ENCODE measurements around the gene SLCO4C1. TPM values are rescaled to one million over a fixed set of nuclear protein-coding genes. Genes with fewer than 3 reads are reported as not detected.

SLCO4C1 gene
- total and polyA plus RNA-seq, 2 of the 13 experiments (the other 11 are each of a cell fraction or from before 2014, with no cell fraction given) = 1.3 to 7.8 TPM

DNA sequence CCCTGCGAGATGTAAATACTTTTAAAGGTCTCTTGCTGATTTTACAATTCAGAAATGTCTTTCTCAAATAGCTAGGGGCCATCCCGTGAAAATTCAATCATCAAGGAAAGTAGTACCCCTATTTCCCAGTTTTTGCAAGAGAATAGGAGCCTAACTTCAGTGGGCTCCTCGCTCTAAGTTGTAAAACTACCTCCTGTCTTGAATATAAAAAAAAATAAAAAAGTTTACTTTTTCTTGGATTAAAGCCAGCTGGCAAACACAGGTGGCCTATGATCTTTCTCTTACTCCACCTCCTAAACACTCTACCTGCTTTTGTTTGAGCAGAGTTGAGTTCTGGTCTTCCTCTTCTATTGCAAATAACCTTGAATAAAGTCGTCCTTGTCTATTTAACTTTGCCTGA is 79.4 kb downstream of the SLCO4C1 start (continued):
- TF ChIP-seq ZNF614 (CRISPR knock-in tag; IDR thresholded peaks at IDR 0.05; ENCODE audit: borderline replicate concordance) (no peak), RXRB (CRISPR knock-in tag; IDR thresholded peaks at IDR 0.05; ENCODE audit: borderline replicate concordance) (peak; percentile 49; the same call in 1 of the 2 replicates), POGZ (CRISPR knock-in tag; IDR thresholded peaks at IDR 0.05) (0 out of 2 replicates have a peak, but pooled peaks have one; percentile 24), RCOR2 (CRISPR knock-in tag; IDR thresholded peaks at IDR 0.05) (0 out of 2 replicates have a peak, but pooled peaks have one; percentile 13), TBX3 (IDR thresholded peaks at IDR 0.05; ENCODE audit: borderline replicate concordance) (0 out of 2 replicates have a peak, but pooled peaks have one; percentile 24), CREB1 (IDR thresholded peaks at IDR 0.05) (no peak), CREB1 (CRISPR knock-in tag; IDR thresholded peaks at IDR 0.05) (peak; percentile 18; the same call in 1 of the 2 replicates), ZNF850 (CRISPR knock-in tag; conservative IDR thresholded peaks at IDR 0.05) (no peak), BORCS8-MEF2B (CRISPR knock-in tag; IDR thresholded peaks at IDR 0.05) (no peak), HMG20B (CRISPR knock-in tag; conservative IDR thresholded peaks at IDR 0.05) (0 out of 2 replicates have a peak, but pooled peaks have one; percentile 41), MZF1 (CRISPR knock-in tag; IDR thresholded peaks at IDR 0.05; ENCODE audit: borderline replicate concordance) (no peak), SALL2 (CRISPR knock-in tag; IDR thresholded peaks at IDR 0.05) (no peak), NFIC (IDR thresholded peaks at IDR 0.05; ENCODE audit: low read length) (peak; percentile 97), SMAD3 (CRISPR knock-in tag; IDR thresholded peaks at IDR 0.05) (0 out of 2 replicates have a peak, but pooled peaks have one; percentile 21), NKX3-1 (CRISPR knock-in tag; IDR thresholded peaks at IDR 0.05) (peak; percentile 58; the same call in 1 of the 2 replicates), CEBPG (CRISPR knock-in tag; IDR thresholded peaks at IDR 0.05) (peak; percentile 52)
- TF ChIP-seq, protein P1, sequence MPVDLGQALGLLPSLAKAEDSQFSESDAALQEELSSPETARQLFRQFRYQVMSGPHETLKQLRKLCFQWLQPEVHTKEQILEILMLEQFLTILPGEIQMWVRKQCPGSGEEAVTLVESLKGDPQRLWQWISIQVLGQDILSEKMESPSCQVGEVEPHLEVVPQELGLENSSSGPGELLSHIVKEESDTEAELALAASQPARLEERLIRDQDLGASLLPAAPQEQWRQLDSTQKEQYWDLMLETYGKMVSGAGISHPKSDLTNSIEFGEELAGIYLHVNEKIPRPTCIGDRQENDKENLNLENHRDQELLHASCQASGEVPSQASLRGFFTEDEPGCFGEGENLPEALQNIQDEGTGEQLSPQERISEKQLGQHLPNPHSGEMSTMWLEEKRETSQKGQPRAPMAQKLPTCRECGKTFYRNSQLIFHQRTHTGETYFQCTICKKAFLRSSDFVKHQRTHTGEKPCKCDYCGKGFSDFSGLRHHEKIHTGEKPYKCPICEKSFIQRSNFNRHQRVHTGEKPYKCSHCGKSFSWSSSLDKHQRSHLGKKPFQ (CRISPR knock-in tag; IDR thresholded peaks at IDR 0.05; ENCODE audit: insufficient replicate concordance) = no peak
- TF ChIP-seq, protein P2, sequence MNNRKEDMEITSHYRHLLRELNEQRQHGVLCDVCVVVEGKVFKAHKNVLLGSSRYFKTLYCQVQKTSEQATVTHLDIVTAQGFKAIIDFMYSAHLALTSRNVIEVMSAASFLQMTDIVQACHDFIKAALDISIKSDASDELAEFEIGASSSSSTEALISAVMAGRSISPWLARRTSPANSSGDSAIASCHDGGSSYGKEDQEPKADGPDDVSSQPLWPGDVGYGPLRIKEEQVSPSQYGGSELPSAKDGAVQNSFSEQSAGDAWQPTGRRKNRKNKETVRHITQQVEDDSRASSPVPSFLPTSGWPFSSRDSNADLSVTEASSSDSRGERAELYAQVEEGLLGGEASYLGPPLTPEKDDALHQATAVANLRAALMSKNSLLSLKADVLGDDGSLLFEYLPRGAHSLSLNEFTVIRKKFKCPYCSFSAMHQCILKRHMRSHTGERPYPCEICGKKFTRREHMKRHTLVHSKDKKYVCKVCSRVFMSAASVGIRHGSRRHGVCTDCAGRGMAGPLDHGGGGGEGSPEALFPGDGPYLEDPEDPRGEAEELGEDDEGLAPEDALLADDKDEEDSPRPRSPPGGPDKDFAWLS (CRISPR knock-in tag; IDR thresholded peaks at IDR 0.05; ENCODE audit: borderline replicate concordance) = no peak
- TF ChIP-seq, protein P3, sequence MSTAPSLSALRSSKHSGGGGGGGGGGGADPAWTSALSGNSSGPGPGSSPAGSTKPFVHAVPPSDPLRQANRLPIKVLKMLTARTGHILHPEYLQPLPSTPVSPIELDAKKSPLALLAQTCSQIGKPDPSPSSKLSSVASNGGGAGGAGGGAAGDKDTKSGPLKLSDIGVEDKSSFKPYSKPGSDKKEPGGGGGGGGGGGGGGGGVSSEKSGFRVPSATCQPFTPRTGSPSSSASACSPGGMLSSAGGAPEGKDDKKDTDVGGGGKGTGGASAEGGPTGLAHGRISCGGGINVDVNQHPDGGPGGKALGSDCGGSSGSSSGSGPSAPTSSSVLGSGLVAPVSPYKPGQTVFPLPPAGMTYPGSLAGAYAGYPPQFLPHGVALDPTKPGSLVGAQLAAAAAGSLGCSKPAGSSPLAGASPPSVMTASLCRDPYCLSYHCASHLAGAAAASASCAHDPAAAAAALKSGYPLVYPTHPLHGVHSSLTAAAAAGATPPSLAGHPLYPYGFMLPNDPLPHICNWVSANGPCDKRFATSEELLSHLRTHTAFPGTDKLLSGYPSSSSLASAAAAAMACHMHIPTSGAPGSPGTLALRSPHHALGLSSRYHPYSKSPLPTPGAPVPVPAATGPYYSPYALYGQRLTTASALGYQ (CRISPR knock-in tag; IDR thresholded peaks at IDR 0.05) = peak; percentile 60; the same call in 1 of the 2 replicates
- TF ChIP-seq, protein P4, sequence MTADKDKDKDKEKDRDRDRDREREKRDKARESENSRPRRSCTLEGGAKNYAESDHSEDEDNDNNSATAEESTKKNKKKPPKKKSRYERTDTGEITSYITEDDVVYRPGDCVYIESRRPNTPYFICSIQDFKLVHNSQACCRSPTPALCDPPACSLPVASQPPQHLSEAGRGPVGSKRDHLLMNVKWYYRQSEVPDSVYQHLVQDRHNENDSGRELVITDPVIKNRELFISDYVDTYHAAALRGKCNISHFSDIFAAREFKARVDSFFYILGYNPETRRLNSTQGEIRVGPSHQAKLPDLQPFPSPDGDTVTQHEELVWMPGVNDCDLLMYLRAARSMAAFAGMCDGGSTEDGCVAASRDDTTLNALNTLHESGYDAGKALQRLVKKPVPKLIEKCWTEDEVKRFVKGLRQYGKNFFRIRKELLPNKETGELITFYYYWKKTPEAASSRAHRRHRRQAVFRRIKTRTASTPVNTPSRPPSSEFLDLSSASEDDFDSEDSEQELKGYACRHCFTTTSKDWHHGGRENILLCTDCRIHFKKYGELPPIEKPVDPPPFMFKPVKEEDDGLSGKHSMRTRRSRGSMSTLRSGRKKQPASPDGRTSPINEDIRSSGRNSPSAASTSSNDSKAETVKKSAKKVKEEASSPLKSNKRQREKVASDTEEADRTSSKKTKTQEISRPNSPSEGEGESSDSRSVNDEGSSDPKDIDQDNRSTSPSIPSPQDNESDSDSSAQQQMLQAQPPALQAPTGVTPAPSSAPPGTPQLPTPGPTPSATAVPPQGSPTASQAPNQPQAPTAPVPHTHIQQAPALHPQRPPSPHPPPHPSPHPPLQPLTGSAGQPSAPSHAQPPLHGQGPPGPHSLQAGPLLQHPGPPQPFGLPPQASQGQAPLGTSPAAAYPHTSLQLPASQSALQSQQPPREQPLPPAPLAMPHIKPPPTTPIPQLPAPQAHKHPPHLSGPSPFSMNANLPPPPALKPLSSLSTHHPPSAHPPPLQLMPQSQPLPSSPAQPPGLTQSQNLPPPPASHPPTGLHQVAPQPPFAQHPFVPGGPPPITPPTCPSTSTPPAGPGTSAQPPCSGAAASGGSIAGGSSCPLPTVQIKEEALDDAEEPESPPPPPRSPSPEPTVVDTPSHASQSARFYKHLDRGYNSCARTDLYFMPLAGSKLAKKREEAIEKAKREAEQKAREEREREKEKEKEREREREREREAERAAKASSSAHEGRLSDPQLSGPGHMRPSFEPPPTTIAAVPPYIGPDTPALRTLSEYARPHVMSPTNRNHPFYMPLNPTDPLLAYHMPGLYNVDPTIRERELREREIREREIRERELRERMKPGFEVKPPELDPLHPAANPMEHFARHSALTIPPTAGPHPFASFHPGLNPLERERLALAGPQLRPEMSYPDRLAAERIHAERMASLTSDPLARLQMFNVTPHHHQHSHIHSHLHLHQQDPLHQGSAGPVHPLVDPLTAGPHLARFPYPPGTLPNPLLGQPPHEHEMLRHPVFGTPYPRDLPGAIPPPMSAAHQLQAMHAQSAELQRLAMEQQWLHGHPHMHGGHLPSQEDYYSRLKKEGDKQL (CRISPR knock-in tag; IDR thresholded peaks at IDR 0.05; ENCODE audit: low read depth) = 0 out of 2 replicates have a peak, but pooled peaks have one; percentile 64
